HepG2 (cell line): Measurements from ENCODE around the gene PRR15L. TPM values are rescaled to one million over a fixed set of nuclear protein-coding genes. Genes with fewer than 3 reads are reported as not detected.

Experiments
- ATM ChIP-seq: fragments of 450-650 bp; IDR thresholded peaks from 2 replicates; pipeline ENCODE4 v1.7.1; 2017; ENCODE audit warnings: mild to moderate bottlenecking, borderline replicate concordance
- CEBPZ ChIP-seq: IDR thresholded peaks from 2 replicates; pipeline ENCODE4 v1.6.1; 2012; ENCODE audit warnings: low read length, improper control_type of control experiment
- CENPT ChIP-seq: sonication (generic); formaldehyde crosslinking; IDR thresholded peaks from 2 replicates; pipeline ENCODE4 v1.8.0; 2022; ENCODE audit warnings: low read depth, mild to moderate bottlenecking, moderate library complexity, missing genetic modification reagents
- DNMT1 ChIP-seq: sonication (generic); formaldehyde crosslinking; IDR thresholded peaks from 2 replicates; pipeline ENCODE4 v1.5.1; 2020; ENCODE audit warnings: mild to moderate bottlenecking, missing genetic modification reagents
- HMG20B ChIP-seq: conservative IDR thresholded peaks from 2 replicates; pipeline ENCODE4 v1.6.1; 2016; ENCODE audit warnings: missing genetic modification reagents, missing compliant biosample characterization
- JUND ChIP-seq: sonication (generic); formaldehyde crosslinking; IDR thresholded peaks from 2 replicates; pipeline ENCODE4 v1.8.0; 2022; ENCODE audit warnings: mild to moderate bottlenecking, missing genetic modification reagents
- KLF13 ChIP-seq: sonication (generic); formaldehyde crosslinking; IDR thresholded peaks from 2 replicates; pipeline ENCODE4 v1.4.0; 2020; ENCODE audit warnings: mild to moderate bottlenecking, missing genetic modification reagents
- ZNF337 ChIP-seq: sonication (generic); formaldehyde crosslinking; IDR thresholded peaks from 2 replicates; pipeline ENCODE4 v1.5.1; 2020; ENCODE audit warnings: missing genetic modification reagents, low read depth, mild to moderate bottlenecking, borderline replicate concordance
- ZNF614 ChIP-seq: IDR thresholded peaks from 2 replicates; pipeline ENCODE4 v1.6.1; 2018; ENCODE audit warnings: missing biosample characterization, missing genetic modification reagents, inconsistent platforms, borderline replicate concordance
- polyA plus RNA-seq, 8 experiments: library from polyadenylated mRNA; depleted of rRNA in 3 of 8; stranded (reverse) in 7 of 8; unstranded in 1 of 8; fragments of >200 nt; fragmentation: Illumina TruSeq in 4 of 8; extraction: Trizol in 4 of 8; gene quantifications; 2 replicates each; pipeline versions ENCODE4 v1.2.1 to v1.2.3, GENCODE V29; 2011 to 2016; ENCODE audit warnings: low read depth in 4 of 8, missing spikeins in 1 of 8, mixed read lengths in 1 of 8; ENCODE audit not compliant: insufficient read depth in 1 of 8
- total RNA-seq, 5 experiments: library from RNA; depleted of rRNA; stranded (reverse); fragments of >200 nt; fragmentation: Illumina TruSeq; extraction: Trizol; gene quantifications; 2 replicates each; pipeline ENCODE4 v1.2.3, GENCODE V29; 2016; ENCODE audit warnings: low read depth in 1 of 5
- TF ChIP-seq, protein P1 (sequence below): sonication (generic); formaldehyde crosslinking; IDR thresholded peaks from 2 replicates; pipeline ENCODE4 v1.4.0; 2020; ENCODE audit warnings: missing genetic modification reagents
- TF ChIP-seq, protein P2 (sequence below): sonication (generic); formaldehyde crosslinking; IDR thresholded peaks from 2 replicates; pipeline ENCODE4 v1.5.0; 2020; ENCODE audit warnings: mild to moderate bottlenecking, missing genetic modification reagents, borderline replicate concordance
- TF ChIP-seq, protein P3 (sequence below): sonication (generic); formaldehyde crosslinking; IDR thresholded peaks from 2 replicates; pipeline ENCODE4 v1.5.0; 2020; ENCODE audit warnings: missing genetic modification reagents

Gene PRR15L
- total and polyA plus RNA-seq, 2 of the 13 experiments (the other 11 are each of a cell fraction or from before 2014, with no cell fraction given), result 0.44 to 2.0 TPM

- TF ChIP-seq CENPT (CRISPR knock-in tag) (0 out of 2 replicates have a peak, but pooled peaks have one; percentile 84), CEBPZ (0 out of 2 replicates have a peak, but pooled peaks have one; percentile 45), KLF13 (CRISPR knock-in tag) (no peak), DNMT1 (no peak), ZNF614 (CRISPR knock-in tag) (peak; percentile 76), JUND (no peak), ATM (no peak), ZNF337 (CRISPR knock-in tag) (peak; percentile 97; the same call in 1 of the 2 replicates), HMG20B (CRISPR knock-in tag) (no peak; the same call in 1 of the 2 replicates)
- TF ChIP-seq, protein P1, sequence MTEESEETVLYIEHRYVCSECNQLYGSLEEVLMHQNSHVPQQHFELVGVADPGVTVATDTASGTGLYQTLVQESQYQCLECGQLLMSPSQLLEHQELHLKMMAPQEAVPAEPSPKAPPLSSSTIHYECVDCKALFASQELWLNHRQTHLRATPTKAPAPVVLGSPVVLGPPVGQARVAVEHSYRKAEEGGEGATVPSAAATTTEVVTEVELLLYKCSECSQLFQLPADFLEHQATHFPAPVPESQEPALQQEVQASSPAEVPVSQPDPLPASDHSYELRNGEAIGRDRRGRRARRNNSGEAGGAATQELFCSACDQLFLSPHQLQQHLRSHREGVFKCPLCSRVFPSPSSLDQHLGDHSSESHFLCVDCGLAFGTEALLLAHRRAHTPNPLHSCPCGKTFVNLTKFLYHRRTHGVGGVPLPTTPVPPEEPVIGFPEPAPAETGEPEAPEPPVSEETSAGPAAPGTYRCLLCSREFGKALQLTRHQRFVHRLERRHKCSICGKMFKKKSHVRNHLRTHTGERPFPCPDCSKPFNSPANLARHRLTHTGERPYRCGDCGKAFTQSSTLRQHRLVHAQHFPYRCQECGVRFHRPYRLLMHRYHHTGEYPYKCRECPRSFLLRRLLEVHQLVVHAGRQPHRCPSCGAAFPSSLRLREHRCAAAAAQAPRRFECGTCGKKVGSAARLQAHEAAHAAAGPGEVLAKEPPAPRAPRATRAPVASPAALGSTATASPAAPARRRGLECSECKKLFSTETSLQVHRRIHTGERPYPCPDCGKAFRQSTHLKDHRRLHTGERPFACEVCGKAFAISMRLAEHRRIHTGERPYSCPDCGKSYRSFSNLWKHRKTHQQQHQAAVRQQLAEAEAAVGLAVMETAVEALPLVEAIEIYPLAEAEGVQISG, result peak; percentile 91
- TF ChIP-seq, protein P2, sequence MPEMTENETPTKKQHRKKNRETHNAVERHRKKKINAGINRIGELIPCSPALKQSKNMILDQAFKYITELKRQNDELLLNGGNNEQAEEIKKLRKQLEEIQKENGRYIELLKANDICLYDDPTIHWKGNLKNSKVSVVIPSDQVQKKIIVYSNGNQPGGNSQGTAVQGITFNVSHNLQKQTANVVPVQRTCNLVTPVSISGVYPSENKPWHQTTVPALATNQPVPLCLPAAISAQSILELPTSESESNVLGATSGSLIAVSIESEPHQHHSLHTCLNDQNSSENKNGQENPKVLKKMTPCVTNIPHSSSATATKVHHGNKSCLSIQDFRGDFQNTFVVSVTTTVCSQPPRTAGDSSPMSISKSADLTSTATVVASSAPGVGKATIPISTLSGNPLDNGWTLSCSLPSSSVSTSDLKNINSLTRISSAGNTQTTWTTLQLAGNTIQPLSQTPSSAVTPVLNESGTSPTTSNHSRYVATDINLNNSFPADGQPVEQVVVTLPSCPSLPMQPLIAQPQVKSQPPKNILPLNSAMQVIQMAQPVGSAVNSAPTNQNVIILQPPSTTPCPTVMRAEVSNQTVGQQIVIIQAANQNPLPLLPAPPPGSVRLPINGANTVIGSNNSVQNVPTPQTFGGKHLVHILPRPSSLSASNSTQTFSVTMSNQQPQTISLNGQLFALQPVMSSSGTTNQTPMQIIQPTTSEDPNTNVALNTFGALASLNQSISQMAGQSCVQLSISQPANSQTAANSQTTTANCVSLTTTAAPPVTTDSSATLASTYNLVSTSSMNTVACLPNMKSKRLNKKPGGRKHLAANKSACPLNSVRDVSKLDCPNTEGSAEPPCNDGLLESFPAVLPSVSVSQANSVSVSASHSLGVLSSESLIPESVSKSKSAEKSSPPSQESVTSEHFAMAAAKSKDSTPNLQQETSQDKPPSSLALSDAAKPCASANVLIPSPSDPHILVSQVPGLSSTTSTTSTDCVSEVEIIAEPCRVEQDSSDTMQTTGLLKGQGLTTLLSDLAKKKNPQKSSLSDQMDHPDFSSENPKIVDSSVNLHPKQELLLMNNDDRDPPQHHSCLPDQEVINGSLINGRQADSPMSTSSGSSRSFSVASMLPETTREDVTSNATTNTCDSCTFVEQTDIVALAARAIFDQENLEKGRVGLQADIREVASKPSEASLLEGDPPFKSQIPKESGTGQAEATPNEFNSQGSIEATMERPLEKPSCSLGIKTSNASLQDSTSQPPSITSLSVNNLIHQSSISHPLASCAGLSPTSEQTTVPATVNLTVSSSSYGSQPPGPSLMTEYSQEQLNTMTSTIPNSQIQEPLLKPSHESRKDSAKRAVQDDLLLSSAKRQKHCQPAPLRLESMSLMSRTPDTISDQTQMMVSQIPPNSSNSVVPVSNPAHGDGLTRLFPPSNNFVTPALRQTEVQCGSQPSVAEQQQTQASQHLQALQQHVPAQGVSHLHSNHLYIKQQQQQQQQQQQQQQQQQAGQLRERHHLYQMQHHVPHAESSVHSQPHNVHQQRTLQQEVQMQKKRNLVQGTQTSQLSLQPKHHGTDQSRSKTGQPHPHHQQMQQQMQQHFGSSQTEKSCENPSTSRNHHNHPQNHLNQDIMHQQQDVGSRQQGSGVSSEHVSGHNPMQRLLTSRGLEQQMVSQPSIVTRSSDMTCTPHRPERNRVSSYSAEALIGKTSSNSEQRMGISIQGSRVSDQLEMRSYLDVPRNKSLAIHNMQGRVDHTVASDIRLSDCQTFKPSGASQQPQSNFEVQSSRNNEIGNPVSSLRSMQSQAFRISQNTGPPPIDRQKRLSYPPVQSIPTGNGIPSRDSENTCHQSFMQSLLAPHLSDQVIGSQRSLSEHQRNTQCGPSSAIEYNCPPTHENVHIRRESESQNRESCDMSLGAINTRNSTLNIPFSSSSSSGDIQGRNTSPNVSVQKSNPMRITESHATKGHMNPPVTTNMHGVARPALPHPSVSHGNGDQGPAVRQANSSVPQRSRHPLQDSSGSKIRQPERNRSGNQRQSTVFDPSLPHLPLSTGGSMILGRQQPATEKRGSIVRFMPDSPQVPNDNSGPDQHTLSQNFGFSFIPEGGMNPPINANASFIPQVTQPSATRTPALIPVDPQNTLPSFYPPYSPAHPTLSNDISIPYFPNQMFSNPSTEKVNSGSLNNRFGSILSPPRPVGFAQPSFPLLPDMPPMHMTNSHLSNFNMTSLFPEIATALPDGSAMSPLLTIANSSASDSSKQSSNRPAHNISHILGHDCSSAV (CRISPR knock-in tag), result peak; percentile 67; the same call in 1 of the 2 replicates
- TF ChIP-seq, protein P3, sequence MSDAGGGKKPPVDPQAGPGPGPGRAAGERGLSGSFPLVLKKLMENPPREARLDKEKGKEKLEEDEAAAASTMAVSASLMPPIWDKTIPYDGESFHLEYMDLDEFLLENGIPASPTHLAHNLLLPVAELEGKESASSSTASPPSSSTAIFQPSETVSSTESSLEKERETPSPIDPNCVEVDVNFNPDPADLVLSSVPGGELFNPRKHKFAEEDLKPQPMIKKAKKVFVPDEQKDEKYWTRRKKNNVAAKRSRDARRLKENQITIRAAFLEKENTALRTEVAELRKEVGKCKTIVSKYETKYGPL (CRISPR knock-in tag), result peak; percentile 78; the same call in 1 of the 2 replicates
Measured at GRCh38 chr17:47941246-47942095, 16.2 kb downstream of the PRR15L start, which contains the start of gene PNPO (continued).
